Gastrocnemius medialis (tissue), 4 donors: ENCODE data around the gene MAB21L1. TPM values are rescaled to one million over a fixed set of nuclear protein-coding genes. Genes with fewer than 3 reads are reported as not detected.

Experiments used
- ATAC-seq, 2 donors: fragments of 150-250 bp; one replicate each; pipeline ENCODE4 v1.9.1; 2016
- DNase-seq, 2 donors: peaks; one replicate each; pipeline ENCODE4 v3.0.0-alpha.2; 2019
- H3K27ac ChIP-seq, 4 donors: fragments of 200-600 bp; sonication (generic); 1 replicate in 1 of 4; 2 replicates in 3 of 4; pipeline ENCODE4 v1.5.1; 2016 to 2018; ENCODE audit warnings: mild to moderate bottlenecking in 2 of 4, moderate library complexity in 1 of 4
- H3K27me3 ChIP-seq, 3 donors: fragments of 200-600 bp; sonication (generic) in 2 of 3; 1 replicate in 1 of 3; 2 replicates in 2 of 3; pipeline versions ENCODE4 v1.5.1 to v1.6.0; 2016 to 2019; ENCODE audit warnings: mild to moderate bottlenecking in 1 of 3, moderate library complexity in 1 of 3
- H3K36me3 ChIP-seq, 2 donors: fragments of 200-600 bp; sonication (generic) in 1 of 2; one replicate each; pipeline ENCODE4 v1.5.1; 2017 to 2018
- H3K4me1 ChIP-seq, 2 donors: fragments of 200-600 bp; sonication (generic) in 1 of 2; one replicate each; pipeline ENCODE4 v1.5.1; 2016 to 2017; ENCODE audit warnings: mild to moderate bottlenecking in 2 of 2
- H3K4me3 ChIP-seq, 4 donors: fragments of 200-600 bp; sonication (generic) in 3 of 4; 1 replicate in 1 of 4; 2 replicates in 3 of 4; pipeline ENCODE4 v1.5.1; 2016 to 2019; ENCODE audit warnings: mild to moderate bottlenecking in 2 of 4
- H3K9me3 ChIP-seq, 3 donors: fragments of 200-600 bp; sonication (generic) in 2 of 3; 1 replicate in 1 of 3; 2 replicates in 2 of 3; pipeline ENCODE4 v1.5.1; 2016 to 2019
- POLR2A ChIP-seq, 2 donors: fragments of 450-650 bp; IDR thresholded peaks; one replicate each; pipeline ENCODE4 v1.6.1; 2017; ENCODE audit warnings: antibody characterized with exemption in 2 of 2, mild to moderate bottlenecking in 2 of 2, moderate library complexity in 2 of 2
- in situ Hi-C, 4 donors: fragments of 200-750 bp; cut with MboI; loops; one replicate each; pipeline versions ENCODE4 v1.15.0 to v1.8.0; 2017; ENCODE audit warnings: low sequenced_read_pairs in 4 of 4
- intact Hi-C: fragments of 100-400 bp; cut with DNase I; formaldehyde crosslinking; loops from one replicate; pipeline ENCODE4 v1.15.1; 2023; ENCODE audit warnings: low total_unique reads
- total RNA-seq, 4 donors: library from RNA; depleted of rRNA; stranded (reverse); fragments of >200 nt; gene quantifications; one replicate each; pipeline versions ENCODE4 v1.1.0 to v1.2.3, GENCODE V29; 2016
- TF ChIP-seq, protein P1 (sequence below), 5 experiments: fragments of 450-650 bp in 3 of 5; fragments of 200-600 bp in 2 of 5; sonication (generic) in 2 of 5; IDR thresholded peaks in 4 of 5; conservative IDR thresholded peaks in 1 of 5; 1 replicate in 4 of 5; 2 replicates in 1 of 5; pipeline ENCODE4 v1.5.1; 2016 to 2019; ENCODE audit warnings: antibody characterized with exemption in 5 of 5, mild to moderate bottlenecking in 3 of 5, moderate library complexity in 3 of 5

The MAB21L1 gene
- total RNA-seq, 4 donors from 2014 or later, result 3.2 to 4.2 (median 3.5) TPM

DNA sequence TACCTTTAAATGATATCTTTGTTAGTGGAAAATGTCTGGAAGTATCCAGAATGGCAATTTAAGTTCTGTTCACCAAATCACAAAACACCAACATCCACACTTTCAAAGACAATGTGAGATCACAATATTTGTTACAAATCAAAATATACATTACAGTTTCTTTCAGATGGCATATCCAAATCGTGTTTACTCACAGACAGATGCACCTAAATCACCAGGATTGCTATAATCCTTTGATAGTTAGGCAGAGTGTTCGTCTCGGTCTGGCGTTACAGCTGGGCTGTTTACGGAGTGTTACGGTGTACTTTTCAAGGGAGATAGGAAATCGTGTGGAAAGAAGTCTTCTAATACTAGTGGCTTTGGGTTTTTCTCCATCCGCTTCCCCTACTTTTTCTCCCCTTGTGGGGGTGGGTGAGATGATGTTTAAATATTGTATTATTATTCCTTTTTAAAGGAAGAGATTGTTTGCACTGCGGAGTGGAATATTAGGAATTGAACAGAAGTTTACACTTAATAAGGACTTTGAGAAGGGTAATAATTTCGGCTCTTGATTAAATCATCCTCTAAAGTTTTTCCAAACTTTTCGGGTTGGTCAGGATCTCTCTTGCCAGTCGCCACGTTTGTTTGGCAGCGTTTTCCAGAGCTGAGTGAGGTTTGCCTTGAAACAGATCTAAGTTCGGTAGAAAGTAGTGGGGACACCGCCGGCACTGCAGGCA is 1.8 kb downstream of the MAB21L1 start:
- ATAC-seq (no peak), DNase-seq (no peak)
- H3K4me1 ChIP-seq, result peaks cover 12 to 20% of the 10 kb centered on the region in 2 donors
- TF ChIP-seq, protein P1, sequence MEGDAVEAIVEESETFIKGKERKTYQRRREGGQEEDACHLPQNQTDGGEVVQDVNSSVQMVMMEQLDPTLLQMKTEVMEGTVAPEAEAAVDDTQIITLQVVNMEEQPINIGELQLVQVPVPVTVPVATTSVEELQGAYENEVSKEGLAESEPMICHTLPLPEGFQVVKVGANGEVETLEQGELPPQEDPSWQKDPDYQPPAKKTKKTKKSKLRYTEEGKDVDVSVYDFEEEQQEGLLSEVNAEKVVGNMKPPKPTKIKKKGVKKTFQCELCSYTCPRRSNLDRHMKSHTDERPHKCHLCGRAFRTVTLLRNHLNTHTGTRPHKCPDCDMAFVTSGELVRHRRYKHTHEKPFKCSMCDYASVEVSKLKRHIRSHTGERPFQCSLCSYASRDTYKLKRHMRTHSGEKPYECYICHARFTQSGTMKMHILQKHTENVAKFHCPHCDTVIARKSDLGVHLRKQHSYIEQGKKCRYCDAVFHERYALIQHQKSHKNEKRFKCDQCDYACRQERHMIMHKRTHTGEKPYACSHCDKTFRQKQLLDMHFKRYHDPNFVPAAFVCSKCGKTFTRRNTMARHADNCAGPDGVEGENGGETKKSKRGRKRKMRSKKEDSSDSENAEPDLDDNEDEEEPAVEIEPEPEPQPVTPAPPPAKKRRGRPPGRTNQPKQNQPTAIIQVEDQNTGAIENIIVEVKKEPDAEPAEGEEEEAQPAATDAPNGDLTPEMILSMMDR (IDR thresholded peaks at IDR 0.05 in 4 of 5, conservative IDR thresholded peaks at IDR 0.05 in 1 of 5), result no peak
- TF ChIP-seq POLR2A (IDR thresholded peaks at IDR 0.05), result no peak
- peak overlapping the region; percentile 67 to 87 (median 76) for H3K4me3 ChIP-seq
- no peaks in the 10 kb centered on the region for H3K9me3 ChIP-seq
- in situ Hi-C loops (loop anchor here in 3 of 4 donors (10.0 kb wide), 1 partner anchor 480 kb away; no protein-coding TSS in a partner anchor), intact Hi-C loops (loop anchor here (5.0 kb wide), 1 partner anchor 1528 kb away; the partner anchor contains the start of gene EXOSC8)
- H3K36me3 ChIP-seq, result no peaks in the 10 kb centered on the region
- H3K27ac ChIP-seq, result peak overlapping the region; percentile 86 to 95 (median 88)
- H3K27me3 ChIP-seq, result no peaks in the 10 kb centered on the region

DNA sequence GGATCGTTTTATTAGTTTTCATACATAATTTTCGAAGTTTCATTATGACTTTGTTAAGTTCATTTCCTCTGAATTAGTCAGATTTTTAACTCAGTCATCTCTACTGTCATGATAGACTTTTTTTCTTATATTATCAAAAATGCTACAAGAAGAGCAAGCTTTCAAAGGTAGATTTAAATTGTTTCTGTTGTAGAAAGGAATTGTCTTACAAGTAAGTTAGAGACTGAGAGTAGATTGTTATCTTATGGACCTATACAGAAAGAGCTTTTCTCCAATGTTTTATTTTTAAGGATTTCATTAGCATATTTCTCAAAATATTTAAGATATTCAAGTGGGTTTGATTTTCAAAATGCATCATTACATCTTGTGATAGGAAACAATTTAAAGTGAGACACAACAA is 2.7 kb downstream of the MAB21L1 start:
- no peaks in the 10 kb centered on the region for H3K36me3 ChIP-seq
- no peaks in the 10 kb centered on the region for H3K9me3 ChIP-seq
- H3K4me3 ChIP-seq, result peak overlapping the region; percentile 67 to 87 (median 76)
- H3K4me1 ChIP-seq, result peaks cover 17 to 24% of the 10 kb centered on the region in 2 donors
- intact Hi-C loops, result no loop called here
- peak overlapping the region; percentile 86 to 95 (median 88) for H3K27ac ChIP-seq
- in situ Hi-C loops, result loop anchor here in 3 of 4 donors (10.0 kb wide), 1 partner anchor 481 kb away; no protein-coding TSS in a partner anchor
- ATAC-seq (no peak), DNase-seq (no peak)
- no peak for TF ChIP-seq POLR2A (IDR thresholded peaks at IDR 0.05)
- TF ChIP-seq, protein P1 (IDR thresholded peaks at IDR 0.05 in 4 of 5, conservative IDR thresholded peaks at IDR 0.05 in 1 of 5), result no peak
- H3K27me3 ChIP-seq, result no peaks in the 10 kb centered on the region

DNA sequence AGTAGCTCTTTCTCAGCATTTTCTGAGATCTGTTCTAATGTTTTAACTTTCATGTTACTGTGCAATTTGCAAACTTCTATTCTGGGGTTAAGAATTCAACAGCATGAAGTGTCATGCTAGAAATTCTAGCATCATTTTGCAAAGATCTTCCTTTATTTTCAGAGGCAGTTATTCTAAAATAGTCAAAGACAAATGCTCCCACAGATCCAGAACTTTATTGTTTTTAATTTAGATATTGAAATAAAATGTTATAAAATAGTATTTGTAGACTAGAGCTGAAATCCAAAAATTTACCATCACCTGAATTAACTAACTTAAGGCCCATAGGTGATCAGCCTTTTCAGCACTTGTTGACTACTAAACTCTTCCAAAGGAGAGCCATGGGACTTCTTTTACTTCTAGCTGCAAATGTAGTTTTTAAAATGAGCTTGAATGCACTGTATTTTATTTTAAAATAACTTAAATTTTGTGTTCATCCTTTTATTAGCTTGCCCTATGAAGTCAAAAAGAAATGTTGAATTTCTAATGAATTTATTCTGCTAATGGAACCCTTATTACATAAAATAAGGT is 3.2 kb downstream of the MAB21L1 start:
- H3K27me3 ChIP-seq, result no peaks in the 10 kb centered on the region
- in situ Hi-C loops (loop anchor here in 3 of 4 donors (10.0 kb wide), 1 partner anchor 482 kb away; no protein-coding TSS in a partner anchor), intact Hi-C loops (no loop called here)
- DNase-seq (no peak), ATAC-seq (no peak)
- H3K4me1 ChIP-seq, result peaks cover 17 to 24% of the 10 kb centered on the region in 2 donors
- H3K36me3 ChIP-seq, result no peaks in the 10 kb centered on the region
- TF ChIP-seq, protein P1 (IDR thresholded peaks at IDR 0.05 in 4 of 5, conservative IDR thresholded peaks at IDR 0.05 in 1 of 5), result no peak
- TF ChIP-seq POLR2A (IDR thresholded peaks at IDR 0.05), result no peak
- H3K4me3 ChIP-seq, result peak overlapping the region; percentile 67 to 87 (median 76)
- no peaks in the 10 kb centered on the region for H3K9me3 ChIP-seq
- peak overlapping the region; percentile 86 to 95 (median 88) for H3K27ac ChIP-seq

DNA sequence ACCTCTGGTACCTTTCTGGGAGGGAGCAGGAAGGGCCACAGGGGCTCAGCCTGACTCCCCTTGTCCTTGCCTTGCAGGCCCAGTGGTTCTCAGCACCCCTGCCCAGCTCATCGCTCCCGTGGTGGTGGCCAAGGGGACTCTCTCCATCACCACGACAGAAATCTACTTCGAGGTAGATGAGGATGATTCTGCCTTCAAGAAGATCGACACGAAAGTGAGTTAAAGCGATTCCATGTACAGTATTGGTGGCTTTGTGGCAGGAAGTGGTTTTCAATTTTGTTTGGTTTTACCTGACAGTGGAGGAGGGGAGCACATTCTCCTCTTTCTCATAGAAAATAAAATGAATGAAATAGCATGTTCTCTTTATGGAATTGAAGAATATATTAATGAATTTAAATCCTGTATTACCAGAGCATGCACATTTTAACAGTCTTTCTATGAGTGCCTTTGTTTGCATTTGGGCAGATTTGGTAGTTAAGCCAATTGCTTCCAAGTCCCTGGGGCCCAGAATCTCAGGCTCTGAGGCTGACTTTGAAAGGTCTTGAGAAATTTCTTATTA is 4.1 kb downstream of the MAB21L1 start:
- no peaks in the 10 kb centered on the region for H3K27me3 ChIP-seq
- H3K4me1 ChIP-seq, result peaks cover 17 to 18% of the 10 kb centered on the region in 2 donors
- TF ChIP-seq, protein P1 (IDR thresholded peaks at IDR 0.05 in 4 of 5, conservative IDR thresholded peaks at IDR 0.05 in 1 of 5), result no peak
- no peak for TF ChIP-seq POLR2A (IDR thresholded peaks at IDR 0.05)
- H3K4me3 ChIP-seq, result peak overlapping the region; percentile 67 to 87 (median 76)
- intact Hi-C loops, result no loop called here
- no peak for ATAC-seq
- H3K36me3 ChIP-seq, result no peaks in the 10 kb centered on the region
- H3K9me3 ChIP-seq, result no peaks in the 10 kb centered on the region
- peak in 1 of 2 donors; percentile 9 for DNase-seq
- H3K27ac ChIP-seq, result peak overlapping the region; percentile 86 to 95 (median 88)
- in situ Hi-C loops, result loop anchor here in 3 of 4 donors (10.0 kb wide), 1 partner anchor 482 kb away; no protein-coding TSS in a partner anchor
